AG08396 (cell line): Measurements from ENCODE around the gene PYGO2.
"Not testable (repeated sequence)": the region's sequence is repeated elsewhere in the genome, so short reads cannot be mapped to it uniquely, and the experiment has no call there.

Experiments
- DNase-seq: peaks from one replicate; pipeline ENCODE4 v3.0.0; 2012; ENCODE audit warnings: low spot score, mixed read lengths

Gene PYGO2

GRCh38 chr1:154982341-154982740, 20.8 kb upstream of the PYGO2 start:
- DNase-seq, result no peak

GRCh38 chr1:154978360-154978759, 16.8 kb upstream of the PYGO2 start:
- DNase-seq, result no peak

GRCh38 chr1:154977762-154978161, 16.2 kb upstream of the PYGO2 start:
- not testable (repeated sequence) for DNase-seq

- no peak for DNase-seq
Observed at GRCh38 chr1:154975409-154976059, 14.0 kb upstream of the PYGO2 start.

GRCh38 chr1:154974808-154975408, 13.3 kb upstream of the PYGO2 start:
- peak; percentile 87 for DNase-seq

- DNase-seq, result peak; percentile 94
Observed at GRCh38 chr1:154974102-154974807, 12.7 kb upstream of the PYGO2 start, which contains the start of gene CKS1B. Gene CKS1B (plus strand): TSS chr1:154974681. CDS start chr1:154974746, 65 bp downstream.

- DNase-seq, result peak; percentile 79
Observed at GRCh38 chr1:154973344-154974101, 11.9 kb upstream of the PYGO2 start.

- DNase-seq, result peak; percentile 82
Observed at GRCh38 chr1:154972517-154973343, 11.1 kb upstream of the PYGO2 start.

GRCh38 chr1:154972213-154972516, 10.6 kb upstream of the PYGO2 start:
- no peak for DNase-seq

- DNase-seq, result no peak
Observed at GRCh38 chr1:154971341-154971998, 9.9 kb upstream of the PYGO2 start.

- peak; percentile 91 for DNase-seq
Observed at GRCh38 chr1:154970631-154971340, 9.2 kb upstream of the PYGO2 start, which contains the start of gene SHC1. Gene SHC1 (minus strand): TSS chr1:154970747. CDS start chr1:154970526, 221 bp downstream.

- DNase-seq, result no peak
Observed at GRCh38 chr1:154969860-154970452, 8.4 kb upstream of the PYGO2 start.

- no peak for DNase-seq
Observed at GRCh38 chr1:154969246-154969645, 7.7 kb upstream of the PYGO2 start.

GRCh38 chr1:154968731-154969130, 7.1 kb upstream of the PYGO2 start:
- DNase-seq, result no peak

GRCh38 chr1:154967331-154967950, 5.9 kb upstream of the PYGO2 start:
- no peak for DNase-seq

GRCh38 chr1:154966111-154966510, 4.5 kb upstream of the PYGO2 start:
- DNase-seq, result no peak

GRCh38 chr1:154964359-154964758, 2.8 kb upstream of the PYGO2 start:
- DNase-seq, result no peak

- no peak for DNase-seq
Observed at GRCh38 chr1:154963643-154964042, 2.1 kb upstream of the PYGO2 start.

GRCh38 chr1:154962795-154963330, 1.3 kb upstream of the PYGO2 start:
- no peak for DNase-seq
